Activated T-cell treated with anti-CD3 and anti-CD28 coated beads for 24 hours (primary cell): Measurements from ENCODE around the gene FAM114A1.
"Not testable (repeated sequence)": the region's sequence is repeated elsewhere in the genome, so short reads cannot be mapped to it uniquely, and the experiment has no call there.

Experiments used
- DNase-seq: peaks from one replicate; pipeline ENCODE4 v3.0.0-alpha.2; 2020; ENCODE audit warnings: low read depth

FAM114A1 gene

DNA sequence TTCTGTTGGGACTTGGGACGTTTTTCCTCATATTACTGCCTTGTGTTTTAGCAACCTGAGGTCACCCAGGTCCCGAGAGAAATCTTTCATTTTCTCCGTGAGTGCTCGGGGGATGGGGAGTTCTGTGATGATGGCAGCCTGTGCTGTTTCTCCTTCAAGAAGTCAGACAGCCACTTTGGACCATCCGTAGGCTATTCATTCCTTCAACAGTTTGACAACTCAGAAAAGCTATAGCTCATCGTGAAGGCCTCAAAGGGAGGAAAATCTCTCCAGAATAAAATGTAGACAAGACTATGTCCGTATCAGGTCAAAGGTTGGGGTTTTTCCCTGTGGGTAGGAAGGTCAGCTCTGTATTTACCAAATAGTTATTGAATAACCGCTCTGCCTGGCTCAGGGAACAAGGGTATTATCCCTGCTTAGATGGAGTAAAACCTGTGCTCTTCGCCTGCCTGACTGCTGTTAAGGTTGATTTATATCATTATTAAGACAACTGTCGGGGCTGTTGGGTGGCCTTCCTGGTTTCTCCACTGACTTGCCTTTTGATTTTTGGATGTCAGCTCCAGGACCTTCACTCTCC, 36.6 kb downstream of the FAM114A1 start:
- no peak for DNase-seq

DNA sequence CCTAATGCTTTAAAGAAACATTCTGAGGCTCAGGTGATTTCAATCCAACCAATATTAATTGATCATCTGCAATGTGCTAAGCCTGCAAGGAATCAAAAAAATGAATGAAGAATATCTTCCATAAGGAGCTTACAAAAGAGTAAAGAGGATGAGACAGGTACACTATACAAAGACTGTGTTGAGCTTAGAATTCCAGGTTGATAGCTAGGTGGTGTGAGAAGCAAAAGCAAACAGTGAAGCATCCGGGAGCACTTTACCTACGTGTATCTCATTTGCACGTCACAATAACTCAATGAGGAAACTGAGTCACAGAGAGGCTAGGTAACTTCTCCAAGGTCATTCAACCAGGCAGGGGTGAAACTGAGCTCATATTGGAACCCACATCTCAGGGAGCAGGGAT, 37.1 kb downstream of the FAM114A1 start:
- DNase-seq = no peak

DNA sequence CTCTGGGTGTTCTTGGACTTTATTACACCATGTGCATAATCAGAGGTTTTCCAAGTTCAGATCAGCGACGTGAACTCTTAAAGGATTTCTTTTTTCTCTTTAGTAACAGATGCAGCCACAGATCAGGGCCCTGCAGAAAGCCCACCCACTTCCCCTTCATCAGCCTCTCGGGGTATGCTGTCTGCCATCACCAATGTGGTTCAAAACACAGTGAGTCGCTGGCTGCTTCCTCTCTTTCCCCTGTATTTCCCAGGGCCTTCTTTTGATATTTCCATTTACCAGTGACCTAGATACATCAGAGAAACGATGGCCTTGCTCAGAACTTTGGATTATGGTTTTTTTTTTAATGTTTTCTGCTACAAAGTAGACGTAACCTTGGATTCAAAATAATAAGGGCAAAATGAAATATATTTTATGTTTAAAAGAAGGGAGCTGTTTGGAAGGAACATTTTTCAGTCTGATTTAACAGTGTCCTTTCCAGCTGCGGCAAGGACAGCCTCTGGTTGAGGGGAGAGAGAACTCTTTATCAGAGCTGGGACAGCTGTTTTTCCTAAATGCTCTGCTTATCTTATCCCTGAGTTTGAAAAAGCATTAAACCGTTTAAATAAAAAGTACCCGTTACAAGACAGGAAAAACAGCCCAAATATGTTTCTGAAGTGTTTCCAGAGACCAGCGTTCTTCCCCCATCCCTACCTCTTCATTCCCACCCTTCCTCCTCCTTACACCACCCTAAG, 38.2 kb downstream of the FAM114A1 start:
- DNase-seq = no peak

DNA sequence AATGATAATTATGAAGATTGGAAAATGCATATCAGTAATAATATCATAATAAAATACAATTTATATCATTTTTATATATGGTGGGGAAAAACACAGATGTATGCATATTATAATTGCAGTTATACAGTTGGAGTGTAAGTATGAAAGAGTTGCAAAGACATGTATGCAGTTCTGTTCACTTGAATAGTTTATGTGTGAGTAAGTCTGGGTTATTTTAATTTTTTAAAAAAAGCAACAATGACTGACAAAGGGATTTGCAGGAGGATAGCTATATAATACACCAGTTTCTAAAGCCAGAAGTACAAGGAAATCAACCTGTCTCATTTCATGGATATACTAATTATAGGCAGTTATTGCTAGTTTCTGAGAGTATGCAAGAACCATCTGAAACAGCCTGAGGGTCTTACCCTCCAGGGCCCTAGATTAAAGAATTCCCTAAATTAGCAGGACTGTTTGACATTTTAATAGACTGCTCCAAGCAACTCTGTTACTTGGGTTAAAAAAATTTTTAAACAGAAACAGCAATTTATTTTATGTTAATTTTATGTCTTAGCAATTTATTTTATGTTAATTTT, 40.2 kb downstream of the FAM114A1 start:
- no peak for DNase-seq

DNA sequence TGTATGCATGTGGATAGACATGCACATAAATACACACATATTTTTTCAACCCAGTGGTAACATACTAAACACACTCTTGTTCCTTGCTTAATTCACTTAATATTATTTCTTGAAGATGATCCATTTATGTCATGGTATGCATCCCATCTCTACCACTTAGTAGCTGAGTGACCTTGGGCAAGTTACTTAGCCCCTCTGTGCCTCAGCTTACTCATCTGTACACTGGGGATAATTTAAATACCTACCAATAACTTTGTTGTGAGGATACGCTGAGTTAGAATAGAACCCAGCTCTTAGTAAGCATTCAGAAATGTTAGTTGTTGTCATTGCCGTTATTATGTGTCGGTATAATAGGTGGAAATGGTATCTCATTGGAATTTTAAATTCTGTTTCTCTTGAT, 41.4 kb downstream of the FAM114A1 start:
- DNase-seq = no peak

DNA sequence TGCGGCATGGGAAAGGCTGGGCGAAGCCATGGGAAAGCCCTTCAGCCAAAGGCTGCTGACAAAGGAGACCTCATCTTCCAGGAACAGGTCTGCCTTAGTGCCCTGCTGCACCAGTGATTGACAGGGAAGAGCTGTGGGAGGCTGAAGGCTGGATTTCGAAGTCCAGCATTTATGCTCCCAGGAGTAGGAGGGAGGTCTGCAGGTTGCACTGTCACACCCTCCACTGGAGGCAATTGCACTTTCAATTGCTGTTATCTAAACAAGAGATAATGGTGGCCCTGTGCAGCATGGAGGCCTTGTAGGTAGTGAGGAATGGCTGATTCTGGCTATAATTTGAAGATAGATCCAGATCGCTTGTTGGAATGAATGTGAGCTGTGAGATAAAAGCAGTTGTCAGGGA, 43.7 kb downstream of the FAM114A1 start:
- DNase-seq = no peak

DNA sequence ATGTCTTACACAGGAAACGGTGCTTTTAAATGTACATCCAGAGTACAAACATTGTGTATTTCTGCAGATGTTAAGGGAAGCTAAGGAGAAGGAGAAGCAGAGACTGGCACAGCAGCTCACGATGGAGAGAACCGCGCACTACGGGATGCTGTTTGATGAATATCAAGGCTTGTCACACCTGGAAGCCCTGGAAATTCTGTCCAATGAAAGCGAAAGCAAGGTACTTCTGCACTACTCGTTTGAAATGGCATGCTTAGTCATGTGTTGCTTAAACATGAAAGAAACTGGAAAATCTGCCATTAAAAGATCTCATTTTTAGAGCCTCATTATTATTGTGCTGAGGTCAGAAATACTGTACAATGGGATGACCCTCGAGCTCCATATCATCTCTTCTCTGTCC, 47.2 kb downstream of the FAM114A1 start:
- no peak for DNase-seq

DNA sequence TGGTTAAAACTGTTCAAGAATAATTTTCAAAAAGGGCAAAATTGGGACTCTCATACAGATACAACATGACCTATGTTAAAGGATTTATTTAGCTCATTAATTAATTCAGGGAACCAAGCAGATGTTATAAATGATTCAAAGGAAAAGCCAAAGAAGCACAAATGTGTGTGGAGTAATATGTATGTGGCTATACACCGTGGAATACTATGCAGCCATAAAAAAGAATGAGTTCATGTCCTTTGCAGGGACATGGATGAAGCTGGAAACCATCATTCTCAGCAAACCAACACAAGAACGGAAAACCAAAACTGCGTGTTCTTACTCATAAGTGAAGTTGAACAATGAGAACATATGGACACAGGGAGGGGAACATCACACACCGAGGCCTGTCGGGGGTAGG, 48.7 kb downstream of the FAM114A1 start:
- not testable (repeated sequence) for DNase-seq

DNA sequence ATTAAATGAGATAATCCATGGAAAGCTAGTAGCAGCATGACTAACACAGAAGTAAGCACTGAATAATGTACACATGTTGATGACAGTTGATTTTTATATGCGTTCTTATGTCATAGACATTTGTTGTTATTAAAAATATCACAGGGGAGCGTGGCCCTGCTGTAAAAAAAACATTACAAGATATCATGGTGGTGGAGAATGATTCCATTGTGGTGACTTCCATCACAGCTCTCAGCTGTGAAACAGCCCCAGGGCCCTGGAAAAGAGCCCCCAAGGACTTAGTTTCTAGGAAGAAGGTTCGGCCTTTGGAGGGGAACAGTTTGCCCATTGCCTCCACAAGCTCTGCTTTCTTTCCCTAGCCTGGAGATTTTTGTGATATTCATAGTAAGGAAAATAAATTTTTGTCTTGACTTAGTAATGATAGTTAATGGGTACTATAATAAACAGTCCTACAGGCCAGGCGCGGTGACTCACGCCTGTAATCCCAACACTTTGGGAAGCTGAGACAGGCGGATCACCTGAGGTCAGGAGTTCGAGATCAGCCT, 49.9 kb downstream of the FAM114A1 start:
- DNase-seq = no peak

DNA sequence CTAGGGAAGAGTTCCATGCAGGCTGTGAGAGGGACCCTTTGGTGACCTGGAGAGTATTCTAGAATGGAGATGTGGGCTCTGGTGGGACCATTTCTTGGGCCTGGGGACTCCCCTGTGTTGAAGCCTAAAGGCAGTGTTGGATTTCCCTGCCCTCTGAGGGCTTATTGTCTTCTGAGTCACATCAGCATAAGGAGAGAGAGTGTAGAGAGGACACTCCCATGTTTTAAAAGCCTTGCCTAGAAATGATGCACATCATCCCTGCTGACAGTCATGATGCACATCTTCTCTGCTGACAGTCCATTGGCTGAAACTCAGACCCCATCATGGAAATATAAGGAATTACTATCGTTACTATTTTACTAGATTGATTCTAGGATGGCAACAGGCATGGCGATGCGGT, 51.9 kb downstream of the FAM114A1 start:
- no peak for DNase-seq

DNA sequence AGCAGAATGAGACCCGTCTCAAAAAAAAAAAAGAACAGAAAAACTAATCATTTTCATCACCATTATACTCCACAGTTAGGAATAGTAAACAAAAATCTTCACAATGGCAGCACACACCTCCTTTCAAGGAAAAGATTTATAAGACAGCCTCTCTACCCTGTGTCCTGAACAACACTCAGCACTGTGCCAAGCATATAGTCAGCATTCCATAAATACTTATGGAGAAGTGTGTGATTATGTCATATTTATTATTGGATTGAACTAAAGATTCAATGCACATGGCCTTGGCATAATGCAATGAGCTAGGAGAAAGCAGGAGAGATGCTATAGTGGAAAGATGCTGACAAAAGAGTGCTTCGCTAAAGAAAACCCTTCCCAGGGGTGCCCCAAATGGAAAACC, 52.6 kb downstream of the FAM114A1 start:
- DNase-seq = no peak

DNA sequence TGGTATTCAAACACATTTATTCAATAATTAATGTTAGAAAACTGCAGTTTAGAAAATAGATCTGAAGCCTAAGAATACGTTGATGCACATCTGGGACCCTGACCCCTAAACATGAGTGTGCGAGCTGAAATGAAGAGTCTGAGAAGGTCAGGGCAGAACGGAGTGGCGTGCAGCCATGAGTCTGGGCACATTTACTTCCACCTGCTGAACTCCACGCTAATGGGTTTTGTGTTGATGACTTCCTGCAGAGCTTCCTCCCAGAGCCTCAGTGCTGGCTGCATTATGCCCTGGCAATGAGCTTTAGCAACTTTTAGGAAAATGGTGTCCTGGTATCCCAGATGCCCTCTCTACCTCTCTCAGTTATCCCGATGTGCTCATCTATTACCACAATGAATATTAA, 53.1 kb downstream of the FAM114A1 start:
- no peak for DNase-seq

DNA sequence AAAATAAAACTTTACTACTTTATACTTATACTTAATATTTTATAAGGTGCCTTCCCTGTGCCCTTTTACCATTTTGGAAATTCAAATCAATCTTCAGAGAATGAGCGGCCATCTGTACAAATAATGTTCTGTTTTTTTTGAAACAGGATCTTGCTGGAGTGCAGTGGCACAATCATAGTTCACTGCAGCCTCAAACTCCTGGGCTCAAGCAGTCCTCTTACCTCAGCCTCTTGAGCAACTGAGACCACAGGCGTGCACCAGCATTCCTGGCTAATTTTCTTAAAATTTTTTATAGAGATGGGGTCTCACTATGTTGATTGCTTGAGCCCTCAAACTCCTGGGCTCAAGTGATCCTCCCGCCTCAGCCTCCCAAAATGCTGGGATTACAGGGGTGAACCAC, 53.5 kb downstream of the FAM114A1 start:
- DNase-seq = no peak

DNA sequence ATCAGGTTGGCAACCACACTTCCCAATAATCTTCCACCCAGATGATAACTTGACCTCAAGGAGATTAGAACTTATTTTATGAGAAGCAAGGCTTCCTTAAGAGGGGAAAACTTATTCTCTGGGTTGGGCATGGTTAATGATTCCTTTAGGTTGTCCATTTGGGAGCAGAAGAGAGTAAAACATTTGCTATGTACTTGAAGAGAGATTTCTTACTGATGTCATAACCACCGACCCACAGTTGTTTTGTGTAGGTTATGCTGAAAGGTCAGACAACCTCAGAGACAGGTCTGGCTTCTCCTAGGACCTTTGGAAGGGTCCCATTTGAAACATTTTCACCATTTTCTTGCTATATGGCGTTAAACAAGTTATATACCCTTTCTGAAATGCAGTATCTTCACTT, 56.1 kb downstream of the FAM114A1 start:
- no peak for DNase-seq

DNA sequence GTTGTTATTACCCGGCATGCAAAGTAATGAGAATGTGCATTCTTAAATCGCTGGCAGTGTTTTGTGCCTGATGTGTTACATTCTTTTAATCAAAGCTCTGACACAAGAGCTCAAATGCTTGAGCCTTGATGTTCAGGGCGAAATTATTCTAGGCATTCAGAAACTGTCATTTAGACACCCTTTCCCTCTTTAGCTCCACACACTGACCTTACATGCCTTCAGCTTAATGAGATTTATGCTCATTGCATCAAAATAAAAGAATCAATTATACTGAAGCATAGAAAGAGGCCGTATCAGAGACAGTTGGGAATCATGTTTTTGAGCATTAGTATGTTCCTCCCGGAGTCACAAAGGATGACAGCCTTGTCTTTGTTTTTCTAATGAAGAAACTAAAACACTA, 56.7 kb downstream of the FAM114A1 start:
- DNase-seq = no peak

DNA sequence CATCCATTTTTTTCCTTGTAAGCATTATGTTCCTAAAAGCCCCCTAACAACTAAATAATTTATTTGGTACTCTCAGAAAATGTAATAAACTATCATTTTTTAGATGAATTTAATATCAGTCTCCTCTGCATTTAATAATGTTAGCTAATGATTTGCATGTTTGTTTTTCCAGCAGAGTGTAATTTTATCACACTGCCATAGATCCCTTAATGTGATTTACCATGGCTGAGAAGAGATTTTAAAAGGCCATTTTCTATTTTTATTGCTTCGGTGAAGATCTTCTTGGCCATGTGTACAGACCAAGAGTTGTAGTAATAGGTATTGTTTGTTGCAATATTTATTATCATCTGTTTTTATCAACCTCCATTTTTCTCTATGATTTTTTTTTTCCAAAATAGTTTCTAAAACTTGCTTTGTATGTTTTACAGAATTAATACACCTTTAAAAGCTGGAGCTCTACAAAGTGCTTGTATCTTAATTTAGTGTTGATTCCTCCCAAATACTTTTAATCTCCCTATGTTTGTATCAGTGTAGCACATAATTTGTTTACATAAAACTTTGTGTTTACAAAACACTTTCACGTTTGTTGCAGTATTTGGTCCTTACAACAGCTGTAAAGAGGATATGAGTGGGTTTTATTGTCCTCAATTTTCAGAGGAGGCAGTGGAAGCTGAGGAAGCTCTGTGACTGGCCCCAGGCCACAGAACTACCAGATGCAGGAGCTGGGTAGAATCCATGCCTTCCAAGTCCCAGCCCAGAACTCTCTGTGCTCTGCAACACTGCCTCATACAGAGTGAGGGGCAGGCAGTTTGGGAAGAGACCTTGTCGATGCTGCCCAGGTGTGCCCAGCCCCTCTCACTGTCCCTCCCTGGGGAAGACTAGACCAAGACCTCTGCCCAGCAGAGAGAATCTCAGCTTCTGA, 58.1 kb downstream of the FAM114A1 start:
- DNase-seq = no peak

DNA sequence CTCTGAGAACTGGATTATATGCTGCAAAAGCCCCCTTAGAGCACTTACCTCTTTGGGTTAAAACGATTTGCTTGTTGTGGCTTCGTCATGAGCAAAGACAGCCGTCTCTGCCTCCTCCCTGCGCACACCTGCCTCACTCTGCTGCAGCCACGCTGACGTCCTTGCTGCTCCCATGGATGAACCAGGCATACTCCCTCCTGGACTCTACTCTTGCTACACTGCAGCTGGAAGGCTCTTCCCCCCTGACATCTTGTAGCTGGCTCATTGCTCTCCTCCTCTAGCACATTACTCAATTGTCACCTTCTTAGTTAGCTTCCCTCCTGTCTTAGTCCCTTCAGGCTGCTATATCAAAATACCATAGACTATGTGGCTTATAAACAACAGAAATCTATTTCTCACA, 59.3 kb downstream of the FAM114A1 start:
- no peak for DNase-seq

DNA sequence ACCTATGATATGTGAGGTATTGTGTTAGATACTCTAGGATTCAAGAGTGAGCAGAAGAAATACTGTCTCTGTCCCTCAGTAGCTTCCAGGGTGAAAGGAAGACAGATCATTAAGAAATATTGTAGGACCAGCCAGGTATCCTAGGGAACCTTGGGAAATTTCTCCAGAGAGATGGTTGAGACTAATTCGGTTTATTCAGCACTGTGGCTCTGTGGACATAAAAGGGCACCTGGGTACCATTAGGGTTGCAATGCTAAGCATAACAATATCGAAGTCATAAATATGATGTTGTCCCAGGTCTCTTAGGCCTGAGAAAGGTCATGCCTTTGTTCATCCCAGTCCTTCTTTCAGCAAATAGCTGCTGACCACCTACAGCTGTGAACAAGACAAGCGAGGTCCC, 61.0 kb downstream of the FAM114A1 start:
- no peak for DNase-seq

DNA sequence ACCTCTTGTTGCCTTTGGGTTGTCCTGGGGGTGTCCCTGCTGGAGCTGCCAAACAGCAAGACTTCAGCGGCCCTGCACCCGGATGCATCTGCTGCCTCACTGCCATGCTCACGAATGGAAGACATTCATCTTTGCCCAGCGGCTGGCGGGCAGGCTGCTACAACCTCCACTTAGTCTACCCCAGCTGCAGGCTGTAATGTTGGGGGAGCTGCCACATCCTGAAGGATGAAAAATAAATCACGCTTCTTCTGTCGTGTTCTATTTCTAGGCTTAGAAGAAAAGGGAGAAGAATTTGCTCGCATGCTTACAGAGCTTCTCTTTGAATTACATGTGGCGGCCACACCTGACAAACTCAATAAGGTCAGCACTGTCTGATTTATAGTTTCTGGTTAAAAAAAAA, 61.4 kb downstream of the FAM114A1 start:
- no peak for DNase-seq

DNA sequence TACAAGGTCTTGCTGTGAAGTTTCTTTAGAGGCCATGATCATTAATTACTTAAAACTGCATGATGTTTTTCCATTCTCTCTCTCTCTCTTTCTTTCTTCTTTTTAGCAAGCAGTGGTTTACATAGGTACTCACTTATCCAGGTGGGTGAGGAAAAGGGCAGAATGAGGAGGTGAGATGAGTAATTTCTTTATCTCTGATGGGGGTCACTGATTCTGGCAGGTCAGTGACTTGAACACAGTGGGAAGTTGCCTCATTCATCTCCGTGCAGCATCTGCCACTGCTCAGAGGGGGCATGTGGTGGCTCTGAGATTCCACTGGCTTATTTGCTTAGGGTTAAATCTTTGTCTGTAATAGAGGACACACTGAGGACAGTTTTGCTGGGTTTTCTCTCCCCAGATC, 62.6 kb downstream of the FAM114A1 start:
- no peak for DNase-seq

DNA sequence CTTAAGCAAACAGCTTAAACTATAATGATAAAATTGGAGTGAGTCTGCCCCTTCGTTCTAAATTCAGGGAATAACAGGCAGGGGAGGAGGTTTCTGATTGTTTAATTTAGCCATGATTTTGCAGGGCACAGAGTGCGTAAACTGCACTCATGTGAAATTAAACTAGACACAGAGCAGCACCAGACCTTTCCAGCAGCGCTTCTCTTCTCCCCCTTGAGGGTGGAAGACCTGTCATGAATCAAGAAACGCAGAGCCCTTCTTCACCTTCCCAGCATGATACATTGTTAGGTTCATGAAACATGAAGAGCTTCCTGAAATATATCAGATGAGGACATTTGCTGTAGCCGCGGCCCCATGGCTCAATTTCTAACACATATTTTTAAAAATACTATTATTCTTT, 63.1 kb downstream of the FAM114A1 start:
- DNase-seq = no peak

DNA sequence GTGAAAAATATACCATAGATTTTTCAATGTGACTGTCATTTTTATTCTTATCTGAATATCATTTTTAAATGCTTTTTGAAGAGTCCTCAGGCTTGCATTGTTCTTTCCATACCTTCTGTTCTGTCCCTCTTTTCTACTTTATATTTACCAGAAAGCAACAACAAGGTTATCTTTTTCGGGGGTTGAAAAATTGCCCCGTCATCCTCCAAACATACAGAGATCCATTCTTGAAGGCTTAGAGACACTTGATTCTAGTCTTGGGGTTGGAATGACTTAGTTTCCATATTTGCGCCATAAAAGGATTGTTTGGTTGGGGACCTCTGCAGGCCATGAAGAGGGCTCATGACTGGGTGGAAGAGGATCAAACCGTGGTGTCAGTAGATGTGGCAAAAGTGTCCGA, 63.5 kb downstream of the FAM114A1 start:
- no peak for DNase-seq
